Left ventricle myocardium inferior (tissue), 1 donor: ENCODE data around the gene ADCY2. TPM values are rescaled to one million over a fixed set of nuclear protein-coding genes. Genes with fewer than 3 reads are reported as not detected.

Experiments used
- DNase-seq: peaks from one replicate; pipeline ENCODE4 v3.0.0-alpha.2; 2020
- H3K27ac ChIP-seq: fragments of 200-600 bp; replicated peaks from 2 replicates; pipeline ENCODE4 v1.8.0; 2021
- H3K27me3 ChIP-seq: fragments of 200-600 bp; 2 replicates; pipeline ENCODE4 v1.8.0; 2021; ENCODE audit warnings: low read depth
- H3K36me3 ChIP-seq: fragments of 200-600 bp; 2 replicates; pipeline ENCODE4 v1.8.0; 2021
- H3K4me1 ChIP-seq: fragments of 200-600 bp; 2 replicates; pipeline ENCODE4 v1.8.0; 2021
- H3K4me3 ChIP-seq: fragments of 200-600 bp; 2 replicates; pipeline ENCODE4 v1.8.0; 2021; ENCODE audit warnings: mild to moderate bottlenecking, moderate library complexity
- H3K9me3 ChIP-seq: fragments of 200-600 bp; replicated peaks from 2 replicates; pipeline ENCODE4 v1.8.0; 2021
- intact Hi-C: fragments of 100-400 bp; cut with micrococcal nuclease; formaldehyde crosslinking; loops from one replicate; pipeline ENCODE4 v1.11.0; 2022
- total RNA-seq: library from RNA; stranded (reverse); fragmentation: NEBNext Ultra II Directional; extraction: Animal tissue kit (Norgen Biotek cat#: 25700); gene quantifications from one replicate; pipeline ENCODE4 v1.2.1, GENCODE V29; 2021
- TF ChIP-seq, protein P1 (sequence below): fragments of 200-600 bp; IDR thresholded peaks from 2 replicates; pipeline ENCODE4 v1.8.0; 2021; ENCODE audit warnings: antibody characterized with exemption, mild to moderate bottlenecking, borderline replicate concordance
- donor health status: DM: no; HTN: yes; CAD: no; lungs with severe emphysema.

The ADCY2 gene
- total RNA-seq, 1 donor from 2014 or later = 0.30 TPM

- peaks cover 23% of the 10 kb centered on the region for H3K9me3 ChIP-seq
- TF ChIP-seq, protein P1, sequence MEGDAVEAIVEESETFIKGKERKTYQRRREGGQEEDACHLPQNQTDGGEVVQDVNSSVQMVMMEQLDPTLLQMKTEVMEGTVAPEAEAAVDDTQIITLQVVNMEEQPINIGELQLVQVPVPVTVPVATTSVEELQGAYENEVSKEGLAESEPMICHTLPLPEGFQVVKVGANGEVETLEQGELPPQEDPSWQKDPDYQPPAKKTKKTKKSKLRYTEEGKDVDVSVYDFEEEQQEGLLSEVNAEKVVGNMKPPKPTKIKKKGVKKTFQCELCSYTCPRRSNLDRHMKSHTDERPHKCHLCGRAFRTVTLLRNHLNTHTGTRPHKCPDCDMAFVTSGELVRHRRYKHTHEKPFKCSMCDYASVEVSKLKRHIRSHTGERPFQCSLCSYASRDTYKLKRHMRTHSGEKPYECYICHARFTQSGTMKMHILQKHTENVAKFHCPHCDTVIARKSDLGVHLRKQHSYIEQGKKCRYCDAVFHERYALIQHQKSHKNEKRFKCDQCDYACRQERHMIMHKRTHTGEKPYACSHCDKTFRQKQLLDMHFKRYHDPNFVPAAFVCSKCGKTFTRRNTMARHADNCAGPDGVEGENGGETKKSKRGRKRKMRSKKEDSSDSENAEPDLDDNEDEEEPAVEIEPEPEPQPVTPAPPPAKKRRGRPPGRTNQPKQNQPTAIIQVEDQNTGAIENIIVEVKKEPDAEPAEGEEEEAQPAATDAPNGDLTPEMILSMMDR = no peak
- intact Hi-C loops = no loop called here
Observed at GRCh38 chr5:7473668-7474215, 77.8 kb downstream of the ADCY2 start.

GRCh38 chr5:7474821-7475403 is 79.0 kb downstream of the ADCY2 start:
- Histone ChIP-seq H3K36me3 (no peaks in the 10 kb centered on the region), H3K4me1 (no peaks in the 10 kb centered on the region), H3K4me3 (no peak overlapping the region), H3K27me3 (no peaks in the 10 kb centered on the region), H3K27ac (no peak overlapping the region), H3K9me3 (peaks cover 23% of the 10 kb centered on the region)
- intact Hi-C loops = no loop called here
- TF ChIP-seq, protein P1 = no peak
- DNase-seq = no peak

More at GRCh38 chr5:7473668-7474215, 77.8 kb downstream of the ADCY2 start:
- no peak for DNase-seq
- H3K4me1 ChIP-seq = no peaks in the 10 kb centered on the region
- no peaks in the 10 kb centered on the region for H3K36me3 ChIP-seq
- H3K27me3 ChIP-seq = no peaks in the 10 kb centered on the region
- H3K4me3 ChIP-seq = no peak overlapping the region
- no peak overlapping the region for H3K27ac ChIP-seq

DNA sequence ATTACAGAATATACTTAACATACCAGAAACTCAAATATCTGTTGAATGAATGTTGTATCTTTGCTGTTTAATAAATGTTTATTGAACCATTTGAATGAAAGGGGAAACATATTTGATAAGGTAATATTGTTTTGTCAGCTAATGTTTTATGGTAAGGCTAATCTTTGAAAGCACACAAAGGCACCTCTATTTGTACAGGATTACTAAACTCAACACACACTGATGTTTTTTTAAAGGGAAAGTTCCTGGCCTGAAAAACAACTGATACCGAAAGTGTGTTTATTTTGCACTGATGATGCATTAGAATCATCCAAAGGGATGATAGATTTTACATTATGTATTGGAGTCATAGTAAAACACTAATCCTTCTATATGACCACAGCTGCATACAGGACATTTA is 82.5 kb downstream of the ADCY2 start:
- intact Hi-C loops = no loop called here
- Histone ChIP-seq H3K9me3 (peaks cover 20% of the 10 kb centered on the region), H3K27me3 (no peaks in the 10 kb centered on the region), H3K4me3 (no peak overlapping the region), H3K36me3 (no peaks in the 10 kb centered on the region), H3K27ac (no peak overlapping the region), H3K4me1 (no peaks in the 10 kb centered on the region)
- DNase-seq = no peak
- TF ChIP-seq, protein P1 = no peak

DNA sequence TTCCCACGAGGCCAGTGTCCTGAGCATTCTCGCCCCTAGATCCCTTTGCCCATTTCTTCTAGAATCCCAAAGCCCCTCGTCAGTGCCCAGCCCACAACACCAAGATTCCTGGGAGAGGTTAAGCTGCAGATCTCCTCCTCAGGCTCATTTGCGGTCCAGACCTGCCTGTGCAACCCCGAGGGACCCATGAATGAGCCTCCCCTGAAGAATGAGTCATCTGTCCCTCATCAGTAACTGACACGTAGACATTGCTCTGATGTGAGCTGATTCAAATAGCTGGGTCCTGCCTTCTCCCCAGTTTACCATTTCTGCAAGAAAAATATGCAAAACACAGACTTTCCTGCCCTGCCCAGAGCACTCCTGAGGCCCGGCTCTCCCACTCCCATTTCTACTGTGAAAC is 92.8 kb downstream of the ADCY2 start:
- Histone ChIP-seq H3K36me3 (no peaks in the 10 kb centered on the region), H3K4me3 (no peak overlapping the region), H3K27me3 (peaks cover 3% of the 10 kb centered on the region), H3K27ac (no peak overlapping the region), H3K9me3 (no peaks in the 10 kb centered on the region), H3K4me1 (no peaks in the 10 kb centered on the region)
- TF ChIP-seq, protein P1 = no peak
- intact Hi-C loops = no loop called here
- DNase-seq = no peak

DNA sequence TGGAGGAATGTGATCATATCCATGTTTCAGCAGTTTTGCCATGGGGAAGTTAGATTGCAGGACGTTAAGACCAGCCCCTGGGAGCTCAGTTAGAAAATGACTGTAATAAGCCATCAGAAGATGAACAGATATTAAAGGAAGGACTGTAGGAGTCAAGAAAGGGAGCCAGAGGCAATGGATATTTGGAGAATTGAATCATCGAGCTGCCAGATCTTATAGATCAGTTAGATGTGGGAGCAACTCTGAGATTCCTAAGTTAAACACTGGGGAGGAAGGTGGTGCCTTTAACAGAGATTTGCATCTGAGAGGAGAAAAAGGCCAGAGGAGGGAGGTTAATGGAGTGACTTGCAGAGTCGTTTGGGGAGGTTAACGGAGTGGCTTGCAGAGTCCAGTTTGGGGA is 96.4 kb downstream of the ADCY2 start:
- no peak for DNase-seq
- H3K9me3 ChIP-seq = no peaks in the 10 kb centered on the region
- H3K27ac ChIP-seq = no peak overlapping the region
- H3K27me3 ChIP-seq = no peaks in the 10 kb centered on the region
- no peak overlapping the region for H3K4me3 ChIP-seq
- H3K36me3 ChIP-seq = no peaks in the 10 kb centered on the region
- intact Hi-C loops = no loop called here
- H3K4me1 ChIP-seq = no peaks in the 10 kb centered on the region
- TF ChIP-seq, protein P1 = no peak
